NT2/D1 (cell line): ENCODE data around the gene DSE.

Experiments used
- DNase-seq: peaks from one replicate; pipeline ENCODE4 v3.0.0-alpha.2; 2011; ENCODE audit warnings: low read depth, low spot score
- H3K27me3 ChIP-seq: 2 replicates; pipeline ENCODE4 v1.6.0; 2011; ENCODE audit warnings: mild to moderate bottlenecking; ENCODE audit not compliant: insufficient read length, insufficient read depth
- H3K36me3 ChIP-seq: 2 replicates; pipeline ENCODE4 v1.6.1; 2011; ENCODE audit warnings: mild to moderate bottlenecking, low read length, mixed read lengths; ENCODE audit not compliant: insufficient read depth, insufficient read length
- H3K4me1 ChIP-seq: 2 replicates; pipeline ENCODE4 v1.5.1; 2011; ENCODE audit not compliant: insufficient read depth, insufficient read length
- H3K4me3 ChIP-seq: 2 replicates; pipeline ENCODE4 v1.5.1; 2011; ENCODE audit warnings: low read depth; ENCODE audit not compliant: insufficient read length
- H3K9ac ChIP-seq: 2 replicates; pipeline ENCODE4 v1.6.0; 2011; ENCODE audit warnings: low read depth; ENCODE audit not compliant: insufficient read length
- H3K9me3 ChIP-seq: 2 replicates; pipeline ENCODE4 v1.5.1; 2011; ENCODE audit warnings: mild to moderate bottlenecking, low read length; ENCODE audit not compliant: insufficient read depth
- SUZ12 ChIP-seq: IDR thresholded peaks from 2 replicates; pipeline ENCODE4 v1.6.1; 2011; ENCODE audit not compliant: insufficient read length, insufficient read depth; ENCODE audit errors: extremely low read depth
- YY1 ChIP-seq: IDR thresholded peaks from 2 replicates; pipeline ENCODE4 v1.6.1; 2011; ENCODE audit not compliant: insufficient read length, insufficient read depth
- ZNF274 ChIP-seq: IDR thresholded peaks from 2 replicates; pipeline ENCODE4 v1.6.1; 2011; ENCODE audit warnings: mild to moderate bottlenecking, low read depth, low read length

Gene DSE

GRCh38 chr6:116373300-116373699, 2.6 kb downstream of the DSE start:
- Histone ChIP-seq H3K4me1 (no peaks in the 10 kb centered on the region), H3K4me3 (no peak overlapping the region), H3K9me3 (no peaks in the 10 kb centered on the region), H3K9ac (no peak overlapping the region), H3K36me3 (peaks cover 6% of the 10 kb centered on the region), H3K27me3 (no peaks in the 10 kb centered on the region)
- no peak for TF ChIP-seq ZNF274
- no peak for TF ChIP-seq SUZ12
- TF ChIP-seq YY1, result no peak
- DNase-seq, result no peak

- no peaks in the 10 kb centered on the region for H3K4me1 ChIP-seq
These were observed 3.2 kb downstream of the DSE start for GRCh38 chr6:116373940-116374339.

DNA sequence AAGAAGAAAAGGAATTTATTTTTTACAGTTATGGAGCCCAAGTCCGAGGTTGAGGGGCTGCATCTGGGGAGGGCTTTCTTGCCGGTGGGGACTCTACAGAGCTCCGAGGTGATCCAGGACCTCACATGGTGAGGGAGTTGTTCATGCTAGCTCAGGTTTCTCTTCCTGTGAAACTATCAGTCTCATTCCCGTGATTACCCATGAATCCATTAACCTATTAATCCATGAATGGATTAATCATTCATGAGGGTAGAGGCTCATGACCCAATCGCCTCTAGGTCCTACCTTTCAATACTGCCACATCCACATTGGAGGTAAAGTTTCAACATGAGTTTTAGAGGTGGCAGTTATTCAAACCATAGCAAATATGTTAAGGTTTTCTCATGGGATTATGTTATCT, 3.8 kb downstream of the DSE start:
- H3K9me3 ChIP-seq, result no peaks in the 10 kb centered on the region
- peaks cover 6% of the 10 kb centered on the region for H3K36me3 ChIP-seq
- TF ChIP-seq YY1, result no peak
- no peak for TF ChIP-seq SUZ12
- no peak for TF ChIP-seq ZNF274
- no peak for DNase-seq
- no peaks in the 10 kb centered on the region for H3K27me3 ChIP-seq
- no peaks in the 10 kb centered on the region for H3K4me1 ChIP-seq
- H3K4me3 ChIP-seq, result no peak overlapping the region
- no peak overlapping the region for H3K9ac ChIP-seq

More at GRCh38 chr6:116373940-116374339, 3.2 kb downstream of the DSE start:
- peaks cover 6% of the 10 kb centered on the region for H3K36me3 ChIP-seq
- no peak overlapping the region for H3K4me3 ChIP-seq
- no peak for DNase-seq
- TF ChIP-seq ZNF274, result no peak
- no peak for TF ChIP-seq SUZ12
- TF ChIP-seq YY1, result no peak
- H3K9ac ChIP-seq, result no peak overlapping the region
- H3K27me3 ChIP-seq, result no peaks in the 10 kb centered on the region
- no peaks in the 10 kb centered on the region for H3K9me3 ChIP-seq

- Histone ChIP-seq H3K9ac (no peak overlapping the region), H3K4me1 (no peaks in the 10 kb centered on the region), H3K27me3 (no peaks in the 10 kb centered on the region), H3K4me3 (no peak overlapping the region), H3K36me3 (peaks cover 7% of the 10 kb centered on the region), H3K9me3 (no peaks in the 10 kb centered on the region)
- no peak for DNase-seq
- no peak for TF ChIP-seq ZNF274
- TF ChIP-seq SUZ12, result no peak
- TF ChIP-seq YY1, result no peak
These were observed 4.5 kb downstream of the DSE start for GRCh38 chr6:116375262-116375661.

GRCh38 chr6:116376149-116376548, 5.4 kb downstream of the DSE start:
- Histone ChIP-seq H3K4me3 (no peak overlapping the region), H3K27me3 (no peaks in the 10 kb centered on the region), H3K36me3 (peaks cover 10% of the 10 kb centered on the region), H3K9ac (no peak overlapping the region), H3K4me1 (no peaks in the 10 kb centered on the region), H3K9me3 (no peaks in the 10 kb centered on the region)
- DNase-seq, result no peak
- TF ChIP-seq YY1 (no peak), ZNF274 (no peak), SUZ12 (no peak)

DNA sequence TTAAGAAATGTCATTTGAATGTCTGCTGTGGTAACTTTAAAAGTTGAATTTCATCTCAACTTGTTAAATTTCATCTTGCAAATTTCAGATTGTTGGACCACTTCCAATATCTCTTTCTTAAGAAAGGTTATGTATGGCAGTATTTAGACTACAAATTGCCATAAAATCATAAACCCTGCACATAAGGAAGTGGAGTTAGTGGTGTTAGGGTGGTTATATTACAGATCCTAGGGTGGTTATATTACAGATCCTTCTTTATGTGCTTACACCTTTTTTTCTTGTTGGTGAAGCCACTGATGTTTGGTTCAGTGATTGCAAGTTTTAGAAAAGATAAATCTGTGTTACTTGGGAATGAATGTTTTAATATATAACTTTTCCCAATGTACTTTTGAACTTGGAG, 9.0 kb downstream of the DSE start:
- Histone ChIP-seq H3K9me3 (no peaks in the 10 kb centered on the region; the same call in 1 of the 2 replicates), H3K27me3 (no peaks in the 10 kb centered on the region), H3K4me1 (no peaks in the 10 kb centered on the region), H3K36me3 (peaks cover 6% of the 10 kb centered on the region), H3K9ac (no peak overlapping the region), H3K4me3 (no peak overlapping the region)
- DNase-seq, result no peak
- TF ChIP-seq SUZ12, result no peak
- TF ChIP-seq ZNF274, result no peak
- no peak for TF ChIP-seq YY1

- TF ChIP-seq YY1 (no peak), ZNF274 (no peak), SUZ12 (no peak)
- Histone ChIP-seq H3K9me3 (no peaks in the 10 kb centered on the region; the same call in 1 of the 2 replicates), H3K4me3 (no peak overlapping the region), H3K4me1 (no peaks in the 10 kb centered on the region), H3K36me3 (peaks cover 6% of the 10 kb centered on the region), H3K27me3 (no peaks in the 10 kb centered on the region), H3K9ac (no peak overlapping the region)
- no peak for DNase-seq
These were observed 9.6 kb downstream of the DSE start for GRCh38 chr6:116380346-116380745.

- H3K27me3 ChIP-seq, result no peaks in the 10 kb centered on the region
- H3K9me3 ChIP-seq, result no peaks in the 10 kb centered on the region; the same call in 1 of the 2 replicates
- H3K9ac ChIP-seq, result no peak overlapping the region
- H3K4me3 ChIP-seq, result no peak overlapping the region
- TF ChIP-seq ZNF274 (no peak), SUZ12 (no peak), YY1 (no peak)
- no peak for DNase-seq
- H3K36me3 ChIP-seq, result peaks cover 6% of the 10 kb centered on the region
- H3K4me1 ChIP-seq, result no peaks in the 10 kb centered on the region
These were observed 10.3 kb downstream of the DSE start for GRCh38 chr6:116381000-116381399.
